Osteocyte (in vitro differentiated cells): ENCODE measurements around the gene BMAL1. TPM values are rescaled to one million over a fixed set of nuclear protein-coding genes. Genes with fewer than 3 reads are reported as not detected.
"Not testable (repeated sequence)": the region's sequence is repeated elsewhere in the genome, so short reads cannot be mapped to it uniquely, and the experiment has no call there.

Experiments used
- DNase-seq: peaks from one replicate; pipeline ENCODE4 v3.0.0; 2021; ENCODE audit warnings: mixed read lengths; ENCODE audit not compliant: unreplicated experiment; ENCODE audit errors: extremely low spot score
- H3K27ac Mint-ChIP-seq: one replicate; pipeline ENCODE4 v1.8.0; 2021; ENCODE audit warnings: mild to moderate bottlenecking, mixed read lengths; ENCODE audit not compliant: unreplicated experiment
- H3K27me3 Mint-ChIP-seq: one replicate; pipeline ENCODE4 v1.8.0; 2021; ENCODE audit warnings: mixed read lengths; ENCODE audit not compliant: unreplicated experiment
- H3K36me3 Mint-ChIP-seq: one replicate; pipeline ENCODE4 v1.8.0; 2021; ENCODE audit warnings: mixed read lengths; ENCODE audit not compliant: unreplicated experiment
- H3K4me1 Mint-ChIP-seq: one replicate; pipeline ENCODE4 v1.8.0; 2021; ENCODE audit warnings: mixed read lengths; ENCODE audit not compliant: unreplicated experiment
- H3K4me3 Mint-ChIP-seq: one replicate; pipeline ENCODE4 v1.8.0; 2021; ENCODE audit warnings: mild to moderate bottlenecking, moderate library complexity, mixed read lengths; ENCODE audit not compliant: unreplicated experiment
- H3K9me3 Mint-ChIP-seq: one replicate; pipeline ENCODE4 v1.8.0; 2021; ENCODE audit warnings: mixed read lengths; ENCODE audit not compliant: unreplicated experiment
- CTCF ChIP-seq: fragments of 200-600 bp; sonication (generic); IDR thresholded peaks from 2 replicates; pipeline ENCODE4 v1.5.0; 2021; ENCODE audit warnings: antibody characterized with exemption, mild to moderate bottlenecking, moderate library complexity
- total RNA-seq: library from RNA; stranded (reverse); gene quantifications from 2 replicates; pipeline ENCODE4 v1.2.1, GENCODE V29; 2021

BMAL1 gene
- total RNA-seq, 1 donor from 2014 or later: 25.3 TPM

DNA sequence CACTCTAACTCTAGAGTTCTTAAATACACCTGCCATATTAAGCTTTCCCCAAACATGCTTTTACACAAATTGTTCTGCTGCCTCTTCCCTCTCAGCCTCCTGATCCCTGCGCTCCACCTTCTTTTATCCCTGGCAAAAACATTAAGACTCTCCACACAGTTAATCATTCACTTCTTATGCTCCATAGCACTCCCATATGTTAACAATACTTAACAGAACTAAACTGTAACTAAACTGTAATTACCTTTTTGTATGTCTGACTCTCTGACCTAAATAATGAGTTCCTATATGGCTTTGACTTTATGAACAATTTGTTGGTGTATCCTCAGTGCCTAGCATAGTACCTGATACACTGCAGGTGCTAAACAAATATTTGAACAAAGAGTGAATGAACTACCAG is 113.6 kb downstream of the BMAL1 start:
- no peak for DNase-seq
- H3K27ac Mint-ChIP-seq: no peak overlapping the region
- H3K36me3 Mint-ChIP-seq: peaks cover 16% of the 10 kb centered on the region
- H3K4me1 Mint-ChIP-seq: no peaks in the 10 kb centered on the region
- H3K9me3 Mint-ChIP-seq: no peaks in the 10 kb centered on the region
- H3K4me3 Mint-ChIP-seq: no peak overlapping the region
- TF ChIP-seq CTCF: no peak
- H3K27me3 Mint-ChIP-seq: no peaks in the 10 kb centered on the region

DNA sequence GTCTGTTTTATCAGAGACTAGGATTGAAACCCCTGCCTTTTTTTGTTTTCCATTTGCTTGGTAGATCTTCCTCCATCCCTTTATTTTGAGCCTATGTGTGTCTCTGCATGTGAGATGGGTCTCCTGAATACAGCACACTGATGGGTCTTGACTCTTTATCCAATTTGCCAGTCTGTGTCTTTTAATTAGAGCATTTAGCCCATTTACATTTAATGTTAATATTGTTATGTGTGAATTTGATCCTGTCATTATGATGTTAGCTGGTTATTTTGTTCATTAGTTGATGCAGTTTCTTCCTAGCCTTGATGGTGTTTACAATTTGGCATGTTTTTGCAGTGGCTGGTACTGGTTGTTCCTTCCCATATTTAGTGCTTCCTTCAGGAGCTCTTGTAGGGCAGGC is 120.7 kb downstream of the BMAL1 start:
- not testable (repeated sequence) for H3K4me1 Mint-ChIP-seq, H3K27me3 Mint-ChIP-seq, H3K4me3 Mint-ChIP-seq, H3K27ac Mint-ChIP-seq, DNase-seq
- Mint-ChIP-seq H3K36me3 (peaks cover 25% of the 10 kb centered on the region), H3K9me3 (peaks cover 18% of the 10 kb centered on the region)

DNA sequence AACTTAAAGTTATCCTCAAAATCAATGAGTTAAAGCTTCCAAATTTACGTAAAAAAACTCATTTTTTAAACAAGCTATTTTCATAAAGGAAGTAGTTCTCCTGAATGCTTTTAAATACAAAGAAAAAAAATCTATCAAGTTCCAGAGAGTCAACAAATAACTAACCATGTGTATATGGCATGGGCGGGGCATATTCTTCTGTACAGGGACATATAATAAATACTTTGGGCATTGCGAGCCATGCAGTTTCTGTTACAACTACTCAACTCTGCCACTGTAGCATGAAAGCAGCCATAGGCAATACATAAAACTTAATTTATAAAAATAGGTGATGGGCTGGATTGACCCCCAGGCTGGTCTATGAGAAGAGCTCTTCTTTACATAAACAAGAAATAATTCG is 127.6 kb downstream of the BMAL1 start:
- Mint-ChIP-seq H3K9me3 (peaks cover 13% of the 10 kb centered on the region), H3K4me3 (no peak overlapping the region), H3K4me1 (no peaks in the 10 kb centered on the region), H3K27me3 (no peaks in the 10 kb centered on the region), H3K36me3 (peaks cover 36% of the 10 kb centered on the region), H3K27ac (no peak overlapping the region)
- DNase-seq: no peak
- TF ChIP-seq CTCF: no peak

- no peak for DNase-seq
- Mint-ChIP-seq H3K27me3 (no peaks in the 10 kb centered on the region), H3K9me3 (no peaks in the 10 kb centered on the region), H3K4me1 (no peaks in the 10 kb centered on the region), H3K36me3 (peaks cover 40% of the 10 kb centered on the region), H3K27ac (no peak overlapping the region), H3K4me3 (no peak overlapping the region)
- TF ChIP-seq CTCF: no peak
Measured at GRCh38 chr11:13415201-13415600, 137.6 kb downstream of the BMAL1 start.

DNA sequence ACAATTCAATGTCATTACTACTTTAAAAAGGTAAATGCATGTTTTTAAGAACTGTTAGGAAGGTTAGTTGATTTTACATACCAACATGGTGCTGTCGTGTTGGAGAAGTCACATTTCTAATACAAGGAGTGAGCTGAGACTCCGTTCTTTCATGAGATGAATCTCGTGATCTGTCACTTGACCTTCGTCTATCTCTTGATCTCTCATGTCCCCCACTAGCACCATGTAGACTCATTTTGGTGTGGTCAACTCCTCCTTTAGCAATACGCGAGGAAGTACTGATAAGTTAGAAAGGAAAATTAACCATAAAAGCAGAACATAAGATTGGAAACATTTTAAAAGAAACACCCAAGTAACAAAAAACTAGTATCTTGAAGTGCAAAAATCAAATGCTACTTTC is 144.0 kb downstream of the BMAL1 start:
- H3K36me3 Mint-ChIP-seq: peaks cover 25% of the 10 kb centered on the region
- H3K27ac Mint-ChIP-seq: no peak overlapping the region
- no peak overlapping the region for H3K4me3 Mint-ChIP-seq
- no peak for DNase-seq
- H3K27me3 Mint-ChIP-seq: no peaks in the 10 kb centered on the region
- TF ChIP-seq CTCF: no peak
- H3K4me1 Mint-ChIP-seq: peaks cover 2% of the 10 kb centered on the region
- H3K9me3 Mint-ChIP-seq: peaks cover 9% of the 10 kb centered on the region

GRCh38 chr11:13423372-13423771 is 145.8 kb downstream of the BMAL1 start:
- Mint-ChIP-seq H3K27me3 (no peaks in the 10 kb centered on the region), H3K4me1 (peaks cover 2% of the 10 kb centered on the region), H3K4me3 (no peak overlapping the region), H3K27ac (no peak overlapping the region), H3K36me3 (peaks cover 34% of the 10 kb centered on the region), H3K9me3 (peaks cover 22% of the 10 kb centered on the region)
- DNase-seq: no peak
- no peak for TF ChIP-seq CTCF
